ENCODE data around the gene LCN10. TPM values are rescaled to one million over a fixed set of nuclear protein-coding genes. Genes with fewer than 3 reads are reported as not detected.

The LCN10 gene
- 0.44 TPM in 1 of 2 replicates, not detected in the other for total RNA-seq (2011; cell fraction: chromatin; rRNA removed; ENCODE audit: low replicate concordance)
- total RNA-seq (2011; cell fraction: nucleolus; rRNA removed) = 0.17 and 0.26 TPM in 2 replicates
- 0.44 TPM in 1 of 2 replicates, not detected in the other for total RNA-seq (2011; cell fraction: nucleoplasm; rRNA removed)
- total RNA-seq (2014; rRNA removed) = 0.12 TPM in 1 of 2 replicates, not detected in the other
- total RNA-seq (2014; rRNA removed; fragmentation: Illumina TruSeq; extraction: Trizol) = not detected in 2 replicates
- total RNA-seq (2015; rRNA removed; fragmentation: Illumina TruSeq; extraction: Trizol) = 0.11 TPM in 1 of 2 replicates, not detected in the other
- total RNA-seq (2021) = 0.29 TPM in 1 of 2 replicates, not detected in the other
- polyA plus RNA-seq (2011; rRNA removed) = 0.11 and 0.14 TPM in 2 replicates
- 0.35 and 0.42 TPM in 2 replicates for polyA plus RNA-seq (2011; cell fraction: cytosol; rRNA removed)
- polyA plus RNA-seq (2011; cell fraction: nucleus; rRNA removed) = 0.10 and 1.1 TPM in 2 replicates
- polyA plus RNA-seq (2012) = 0.14 TPM in 1 of 2 replicates, not detected in the other
- 0.11 and 0.21 TPM in 2 replicates for polyA plus RNA-seq (2014; fragmentation: Illumina TruSeq; extraction: Trizol)
- under 1 TPM in 1 of 2 experiments, not detected in 1; 0.10 TPM for polyA plus RNA-seq (2014; fragmentation: Nextera tagmentation; extraction: Ambion mirVana)
- polyA plus RNA-seq (2014; rRNA removed) = 0.16 TPM in 1 of 2 replicates, not detected in the other
- 0.14 TPM in 1 of 2 replicates, not detected in the other for polyA minus RNA-seq (2011; rRNA and poly(A)+ RNA removed)
- not detected in 2 replicates for polyA minus RNA-seq (2011; cell fraction: cytosol; rRNA and poly(A)+ RNA removed)
- 0.40 TPM in 1 of 2 replicates, not detected in the other for polyA minus RNA-seq (2011; cell fraction: nucleus; rRNA and poly(A)+ RNA removed)
- not detected for Bru-seq, nascent RNA
- BruChase-seq, experiment 1, labeled RNA remaining after a 2-hour chase = not detected
- percentile 30 among the genes with signal in this experiment for BruChase-seq, experiment 2, labeled RNA remaining after a 6-hour chase
- long read RNA-seq, experiment 1 = 0 reads
- long read RNA-seq, experiment 2, partial matches to known transcripts = 1 of 1 reads
- long read RNA-seq, experiment 2, other reads (novel, unspliced or antisense) = 0 of 1 reads
- long read RNA-seq, experiment 3 = 0 reads

GRCh38 chr9:136742591-136743391, at the start of gene LCN10:
Gene LCN10, minus strand, starts transcription at chr9:136742940. Its CDS starts 37 bp downstream, at chr9:136742903.
- Histone ChIP-seq H3K9me3 (replicated peaks; ENCODE audit: control insufficient read depth, insufficient read depth, low read depth, low read length) (no peaks in the 10 kb centered on the region), H3K4me1 (replicated peaks in 1 of 2; ENCODE audit: control insufficient read depth in 2 of 2, insufficient read depth in 2 of 2, low read length in 2 of 2) (peaks cover 16 to 89% of the 10 kb centered on the region in 2 experiments), H3K27me3 (ENCODE audit: control insufficient read depth in 2 of 2, insufficient read depth in 2 of 2, low read length in 2 of 2) (peaks cover 0 to 5% of the 10 kb centered on the region in 2 experiments; a peak in 3 of 5 replicates), H3K27ac (ENCODE audit: extremely low read depth, low read depth, low read length) (no peak within 1 kb of the TSS), H3K36me3 (ENCODE audit: control insufficient read depth, insufficient read depth, low read length) (no peaks in the 10 kb centered on the region), H3K4me3 (no peak within 1 kb of the TSS), H3K4me2 (ENCODE audit: insufficient read depth, low read length) (no peak within 1 kb of the TSS), H4K20me1 (replicated peaks; ENCODE audit: control insufficient read depth, insufficient read depth, low read length) (no peaks in the 10 kb centered on the region), H3K9me1 (ENCODE audit: control insufficient read depth, insufficient read depth, low read length) (no peaks in the 10 kb centered on the region), H2AFZ (ENCODE audit: low read depth, low read length) (no peak within 1 kb of the TSS; the same call in 1 of the 2 replicates), H3K9ac (ENCODE audit: insufficient read depth in 1 of 2, low read depth in 2 of 2, low read length in 2 of 2) (peak within 1 kb of the TSS in 1 of 2 experiments; percentile 65; a peak in 2 of 4 replicates), H3K79me2 (ENCODE audit: control insufficient read depth, insufficient read depth, low read length) (no peaks in the 10 kb centered on the region)
- WGBS (ENCODE audit: insufficient coverage, low coverage, missing lambda C conversion rate) = 33% methylated on average over 23 of the region's 25 CpGs
- DNase-seq (ENCODE audit: extremely low read depth in 1 of 4, low spot score in 3 of 4) (peak in 2 of 4 experiments; percentile 74 to 80), ATAC-seq (peak; percentile 73), FAIRE-seq (no peak)
- intact Hi-C loops (cut with micrococcal nuclease) = no loop called here
- no TSS peak for BruUV-seq (replicated peaks)
- CTCF ChIA-PET (ENCODE audit: low intra/inter-chr PET ratio) = no interaction called here
- in situ Hi-C loops (cut with MboI) = no loop called here
- POLR2A ChIA-PET = interaction anchor here (0.6 to 1.9 kb wide), 3 partner anchors 12 to 16 kb away, joined by 3 to 13 read pairs (median 6); no protein-coding TSS in a partner anchor
- 0 out of 2 replicates have a peak, but pooled peaks have one; percentile 16 for TF ChIP-seq ZNF263 (CRISPR knock-in tag; IDR thresholded peaks at IDR 0.05; ENCODE audit: borderline replicate concordance)
- TF ChIP-seq ZNF511 (CRISPR knock-in tag; IDR thresholded peaks at IDR 0.05) = no peak
- no peak for TF ChIP-seq TRIM25 (IDR thresholded peaks at IDR 0.05; ENCODE audit: borderline replicate concordance)
- TF ChIP-seq CTCF (IDR thresholded peaks at IDR 0.05 in 2 of 3, conservative IDR thresholded peaks at IDR 0.05 in 1 of 3; ENCODE audit: insufficient read depth in 2 of 3, low read depth in 1 of 3, low read length in 3 of 3) = peak; percentile 31 to 54 (median 37); a peak in 4 of 6 replicates
- no peak for TF ChIP-seq BCOR (IDR thresholded peaks at IDR 0.05)
- no peak for TF ChIP-seq ZBTB49 (CRISPR knock-in tag; IDR thresholded peaks at IDR 0.05; ENCODE audit: borderline replicate concordance)
- peak; percentile 66; the same call in 1 of the 2 replicates for TF ChIP-seq ZBTB7A (IDR thresholded peaks at IDR 0.05; ENCODE audit: borderline replicate concordance, control insufficient read depth, low read depth, low read length)
- no peak for TF ChIP-seq BCL6 (CRISPR knock-in tag; IDR thresholded peaks at IDR 0.05)
